Measurements from ENCODE around the gene PDE6D.

PDE6D gene

GRCh38 chr2:231780909-231781797 is at the start of gene PDE6D:
Gene PDE6D, minus strand, starts transcription at chr2:231781282. Its CDS starts 168 bp downstream, at chr2:231781114.
- no peaks in the 10 kb centered on the region for H3K9me3 Mint-ChIP-seq
- peak; percentile 91 for ATAC-seq

DNA sequence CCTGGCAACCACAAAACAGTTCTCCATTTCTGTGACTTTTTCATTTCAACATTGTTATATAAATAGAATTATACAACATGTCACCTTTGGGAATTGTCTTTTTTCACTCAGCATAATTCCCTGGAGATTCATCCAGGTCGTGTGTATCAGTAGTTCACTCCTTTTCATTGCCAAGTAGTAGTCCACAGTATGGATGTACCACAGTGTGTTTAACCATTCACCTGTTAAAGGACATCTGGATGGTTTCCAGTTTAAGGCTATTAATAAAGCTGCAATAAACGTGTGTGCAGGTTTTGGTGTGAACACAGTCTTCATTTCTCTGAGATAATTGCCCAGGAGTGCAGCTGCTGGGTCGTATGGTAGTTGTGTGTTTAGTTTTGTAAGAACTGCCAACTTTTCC is 40.8 kb upstream of the PDE6D start:
- ATAC-seq (no peak), DNase-seq (no peak)
- Mint-ChIP-seq H3K4me3 (no peak overlapping the region), H3K4me1 (no peaks in the 10 kb centered on the region), H3K9me3 (no peaks in the 10 kb centered on the region), H3K27ac (no peak overlapping the region), H3K27me3 (no peaks in the 10 kb centered on the region)

More at GRCh38 chr2:231780909-231781797, at the start of gene PDE6D:
- H3K4me3 Mint-ChIP-seq = peak within 1 kb of the TSS; percentile 97 to 100
- no peaks in the 10 kb centered on the region for H3K27me3 Mint-ChIP-seq
- peaks cover 59% of the 10 kb centered on the region for H3K4me1 Mint-ChIP-seq
- peak; percentile 97 for DNase-seq
- peak within 1 kb of the TSS; percentile 90 to 98 for H3K27ac Mint-ChIP-seq

- H3K4me1 Mint-ChIP-seq = no peaks in the 10 kb centered on the region
- no peaks in the 10 kb centered on the region for H3K27me3 Mint-ChIP-seq
- H3K9me3 Mint-ChIP-seq = no peaks in the 10 kb centered on the region
- no peak overlapping the region for H3K27ac Mint-ChIP-seq
- no peak overlapping the region for H3K4me3 Mint-ChIP-seq
- ATAC-seq = no peak
- no peak for DNase-seq
These were observed 39.8 kb upstream of the PDE6D start for GRCh38 chr2:231820786-231821303.

GRCh38 chr2:231819447-231820042 is 38.5 kb upstream of the PDE6D start:
- Mint-ChIP-seq H3K4me1 (no peaks in the 10 kb centered on the region), H3K4me3 (no peak overlapping the region), H3K9me3 (no peaks in the 10 kb centered on the region), H3K27me3 (no peaks in the 10 kb centered on the region), H3K27ac (no peak overlapping the region)
- ATAC-seq (no peak), DNase-seq (no peak)

- DNase-seq = no peak
- Mint-ChIP-seq H3K27me3 (no peaks in the 10 kb centered on the region), H3K9me3 (no peaks in the 10 kb centered on the region), H3K4me3 (no peak overlapping the region), H3K27ac (peak overlapping the region in 1 of 2 donors; percentile 92), H3K4me1 (no peaks in the 10 kb centered on the region)
- ATAC-seq = no peak
These were observed 35.4 kb upstream of the PDE6D start for GRCh38 chr2:231816327-231817026.

- H3K4me3 Mint-ChIP-seq = no peak overlapping the region
- no peaks in the 10 kb centered on the region for H3K9me3 Mint-ChIP-seq
- H3K27ac Mint-ChIP-seq = no peak overlapping the region
- no peak for DNase-seq
- ATAC-seq = no peak
- H3K27me3 Mint-ChIP-seq = no peaks in the 10 kb centered on the region
- no peaks in the 10 kb centered on the region for H3K4me1 Mint-ChIP-seq
These were observed 29.8 kb upstream of the PDE6D start for GRCh38 chr2:231810905-231811304.

GRCh38 chr2:231807020-231807419 is 25.9 kb upstream of the PDE6D start:
- H3K27me3 Mint-ChIP-seq = no peaks in the 10 kb centered on the region
- H3K27ac Mint-ChIP-seq = peak overlapping the region in 1 of 2 donors; percentile 27
- H3K9me3 Mint-ChIP-seq = no peaks in the 10 kb centered on the region
- H3K4me1 Mint-ChIP-seq = no peaks in the 10 kb centered on the region
- DNase-seq = no peak
- ATAC-seq = no peak
- H3K4me3 Mint-ChIP-seq = no peak overlapping the region

GRCh38 chr2:231803501-231804138 is 22.5 kb upstream of the PDE6D start:
- H3K4me1 Mint-ChIP-seq = no peaks in the 10 kb centered on the region
- no peak for ATAC-seq
- H3K27ac Mint-ChIP-seq = no peak overlapping the region
- H3K9me3 Mint-ChIP-seq = no peaks in the 10 kb centered on the region
- no peak for DNase-seq
- H3K27me3 Mint-ChIP-seq = no peaks in the 10 kb centered on the region
- H3K4me3 Mint-ChIP-seq = no peak overlapping the region

DNA sequence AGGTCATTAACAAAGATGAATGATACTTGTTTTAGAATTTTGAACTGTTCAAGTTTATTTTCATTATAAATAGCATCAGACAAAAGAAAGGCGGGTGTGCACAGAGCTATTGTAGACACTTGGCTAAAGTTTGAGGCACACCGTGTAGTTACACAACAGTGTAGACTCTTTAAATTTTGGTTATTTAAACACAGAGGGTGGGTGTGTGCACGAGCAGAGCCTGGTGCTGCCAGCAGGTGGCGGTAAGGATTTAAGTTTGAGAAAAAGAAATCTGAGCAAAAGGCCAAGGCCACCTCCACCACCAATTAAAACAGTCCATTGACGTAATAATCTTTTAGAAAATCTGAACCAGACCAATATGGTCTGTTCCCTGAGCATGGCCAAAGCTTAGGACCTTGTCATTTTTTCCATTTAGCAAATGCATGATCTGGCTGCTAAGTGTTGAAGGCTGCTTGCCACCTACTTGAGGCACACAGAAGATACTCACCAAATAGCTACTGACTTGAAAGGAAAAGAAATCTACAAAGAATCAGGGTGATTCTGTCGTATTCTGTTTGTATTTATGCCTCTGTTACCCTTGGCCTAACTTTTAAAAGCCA is 19.5 kb upstream of the PDE6D start:
- peak; percentile 58 for ATAC-seq
- H3K27ac Mint-ChIP-seq = no peak overlapping the region
- no peaks in the 10 kb centered on the region for H3K4me1 Mint-ChIP-seq
- no peaks in the 10 kb centered on the region for H3K27me3 Mint-ChIP-seq
- no peaks in the 10 kb centered on the region for H3K9me3 Mint-ChIP-seq
- DNase-seq = peak; percentile 25 to 38
- no peak overlapping the region for H3K4me3 Mint-ChIP-seq

DNA sequence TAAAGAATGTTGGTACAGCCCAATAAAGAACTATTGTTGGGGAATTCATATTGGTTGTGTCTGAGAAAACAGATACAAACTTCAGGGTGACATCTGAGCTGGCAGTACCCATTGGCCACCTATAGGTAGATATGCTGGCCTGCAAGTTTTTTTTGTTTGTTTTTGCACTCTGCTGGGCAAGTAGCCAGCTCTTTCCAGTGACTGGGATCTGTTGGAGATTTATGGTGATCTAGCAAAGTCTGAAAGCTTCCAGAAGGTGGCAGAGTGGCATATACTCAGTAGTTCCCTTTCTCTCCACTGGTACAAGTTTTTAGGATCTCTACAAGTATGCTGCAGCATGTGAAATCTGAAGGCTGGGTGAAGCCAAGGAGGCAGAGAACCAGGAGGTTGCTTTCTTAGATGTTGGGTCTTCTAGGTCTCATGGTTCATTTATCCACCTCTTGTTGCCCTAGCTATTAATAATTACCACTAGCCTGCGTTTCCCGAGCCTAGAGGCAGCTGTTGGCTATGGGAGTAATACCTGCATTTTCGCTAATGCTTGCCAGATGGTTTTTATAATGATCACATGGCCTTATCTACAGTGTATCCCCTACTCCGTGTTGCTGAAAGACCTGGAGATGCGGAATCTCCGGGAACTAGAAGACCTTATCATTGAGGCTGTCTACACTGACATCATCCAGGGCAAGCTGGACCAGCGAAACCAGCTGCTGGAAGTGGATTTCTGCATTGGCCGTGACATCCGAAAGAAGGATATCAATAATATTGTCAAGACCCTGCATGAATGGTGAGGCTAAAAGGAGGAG is 14.6 kb upstream of the PDE6D start:
- H3K27ac Mint-ChIP-seq = peak overlapping the region in 1 of 2 donors; percentile 50
- DNase-seq (no peak), ATAC-seq (no peak)
- no peaks in the 10 kb centered on the region for H3K9me3 Mint-ChIP-seq
- H3K27me3 Mint-ChIP-seq = no peaks in the 10 kb centered on the region
- no peak overlapping the region for H3K4me3 Mint-ChIP-seq
- peaks cover 8% of the 10 kb centered on the region for H3K4me1 Mint-ChIP-seq

DNA sequence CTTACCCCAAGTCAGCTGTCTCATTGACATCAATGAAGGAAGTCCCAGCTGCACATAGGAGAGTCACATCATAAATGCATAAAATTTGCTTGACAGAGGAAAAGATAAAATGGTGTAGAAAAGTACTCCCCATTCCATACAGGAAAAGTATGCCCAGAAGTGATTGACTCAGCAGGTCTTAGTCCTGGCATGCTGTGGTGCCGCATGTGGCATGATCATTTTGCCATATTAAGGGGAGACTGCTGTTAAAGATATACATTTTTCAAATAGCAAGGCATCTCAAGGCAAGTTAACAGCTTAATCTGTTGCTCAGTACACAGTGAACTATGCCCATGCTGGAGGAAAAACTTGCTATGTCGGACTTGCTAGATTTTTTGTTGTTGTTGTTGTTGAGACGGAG is 13.3 kb upstream of the PDE6D start:
- no peak for ATAC-seq
- no peaks in the 10 kb centered on the region for H3K9me3 Mint-ChIP-seq
- H3K27ac Mint-ChIP-seq = no peak overlapping the region
- no peaks in the 10 kb centered on the region for H3K27me3 Mint-ChIP-seq
- no peak for DNase-seq
- H3K4me1 Mint-ChIP-seq = peaks cover 8% of the 10 kb centered on the region
- no peak overlapping the region for H3K4me3 Mint-ChIP-seq

- Mint-ChIP-seq H3K9me3 (no peaks in the 10 kb centered on the region), H3K27ac (no peak overlapping the region), H3K4me1 (peaks cover 31% of the 10 kb centered on the region), H3K27me3 (no peaks in the 10 kb centered on the region), H3K4me3 (no peak overlapping the region)
- DNase-seq (no peak), ATAC-seq (no peak)
These were observed 10.0 kb upstream of the PDE6D start for GRCh38 chr2:231791107-231791506.

GRCh38 chr2:231786917-231787292 is 5.8 kb upstream of the PDE6D start:
- Mint-ChIP-seq H3K4me1 (peaks cover 71% of the 10 kb centered on the region), H3K27ac (peak overlapping the region; percentile 85 to 94)
- no peak for ATAC-seq

DNA sequence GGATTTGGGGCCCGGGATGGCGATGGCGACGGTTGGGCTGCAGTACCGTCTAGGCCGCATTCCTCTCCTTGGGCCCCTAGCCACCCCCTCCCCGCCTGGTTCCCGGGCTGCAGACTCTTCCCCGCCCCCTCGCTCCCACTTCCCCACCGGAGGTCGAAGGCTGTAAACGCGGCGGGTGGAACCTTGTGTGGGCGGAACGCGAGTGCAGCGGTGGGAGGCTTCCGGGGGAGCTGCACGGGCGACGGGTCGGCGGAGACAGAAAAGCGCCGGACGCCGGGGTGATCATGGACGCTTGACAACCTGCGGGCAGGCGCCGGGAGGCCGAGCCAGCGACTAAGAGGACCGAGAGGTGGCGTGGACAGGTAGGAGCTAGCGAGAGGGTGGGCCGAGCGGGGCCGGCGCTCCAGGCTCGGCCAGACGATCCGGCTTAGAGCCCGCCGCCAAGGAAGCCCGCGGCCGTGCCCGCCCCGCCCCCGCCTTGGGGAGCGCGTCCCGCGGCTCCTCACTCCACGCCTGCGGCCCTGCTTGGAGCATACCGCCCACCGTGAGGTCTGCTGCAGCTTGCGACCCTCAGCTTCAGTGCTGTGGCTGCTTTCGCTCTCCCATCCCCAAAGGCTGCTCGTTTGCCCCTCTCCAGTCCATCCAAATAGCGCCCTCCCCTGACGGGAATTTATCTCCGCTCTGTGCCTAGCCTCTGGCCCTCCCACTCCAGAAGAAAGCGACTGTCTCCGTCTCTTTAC is 5.3 kb upstream of the PDE6D start, which contains the start of gene COPS7B:
COPS7B (plus strand) TSS at position 269 of the 740 bp plus-strand sequence. CDS start 2,126 bp downstream, outside the sequence.
- H3K4me1 Mint-ChIP-seq = peaks cover 68% of the 10 kb centered on the region
- DNase-seq = peak; percentile 78 to 87
- H3K9me3 Mint-ChIP-seq = no peaks in the 10 kb centered on the region
- H3K27me3 Mint-ChIP-seq = no peaks in the 10 kb centered on the region
- peak; percentile 81 for ATAC-seq
- H3K4me3 Mint-ChIP-seq = peak within 1 kb of the TSS; percentile 84 to 98
- peak within 1 kb of the TSS; percentile 94 to 95 for H3K27ac Mint-ChIP-seq

More at GRCh38 chr2:231786917-231787292, 5.8 kb upstream of the PDE6D start:
- Mint-ChIP-seq H3K27me3 (no peaks in the 10 kb centered on the region), H3K9me3 (no peaks in the 10 kb centered on the region), H3K4me3 (peak overlapping the region; percentile 84 to 98)
- no peak for DNase-seq
